ENCODE data around the gene LRRC45.

The LRRC45 gene

DNA sequence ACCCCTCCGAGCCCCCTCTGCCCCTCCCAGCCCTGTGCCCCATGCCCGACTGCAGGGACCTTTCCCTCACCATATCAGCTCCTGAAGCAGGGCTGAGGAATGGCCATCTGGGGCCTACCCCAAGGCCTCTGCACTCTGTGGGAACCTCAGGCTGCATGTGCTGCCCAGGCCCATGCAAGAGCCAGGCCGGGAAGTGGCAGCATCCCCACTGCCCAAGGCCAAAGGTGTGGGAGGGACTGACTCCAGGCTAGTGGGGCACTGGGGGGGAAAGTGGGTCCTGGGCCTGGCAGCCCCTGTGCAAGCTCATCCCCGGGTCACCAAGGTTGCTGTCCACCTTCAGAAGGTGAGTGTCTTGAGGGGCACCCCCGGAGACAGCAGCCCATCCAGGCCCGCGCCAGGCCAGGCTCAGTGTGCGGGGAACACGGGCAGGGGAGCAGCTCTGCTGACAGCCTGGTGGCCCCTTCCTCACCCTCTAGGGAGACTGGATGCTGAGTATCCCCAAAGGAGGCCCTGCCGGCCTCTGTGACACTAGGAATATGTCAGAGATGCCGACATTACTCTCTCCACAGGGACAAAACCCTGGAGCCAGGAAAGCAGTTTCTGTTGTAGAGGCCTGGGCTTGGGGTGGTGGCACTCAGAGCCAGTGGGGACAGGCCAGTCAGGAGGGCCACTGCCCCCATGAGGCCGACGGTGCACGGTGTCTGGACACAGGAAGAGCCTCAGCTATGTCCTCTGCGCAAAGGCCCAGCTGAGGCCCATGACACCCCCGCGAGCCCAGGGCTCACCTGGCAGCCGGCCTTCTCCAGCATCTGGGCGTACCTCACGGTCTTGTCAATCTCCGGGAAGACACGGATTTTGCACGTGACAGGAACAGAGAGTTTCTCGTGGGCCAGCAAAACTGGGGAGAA is 39.2 kb downstream of the LRRC45 start:
- no peak for DNase-seq (ENCODE audit: low read depth in 2 of 2)

DNA sequence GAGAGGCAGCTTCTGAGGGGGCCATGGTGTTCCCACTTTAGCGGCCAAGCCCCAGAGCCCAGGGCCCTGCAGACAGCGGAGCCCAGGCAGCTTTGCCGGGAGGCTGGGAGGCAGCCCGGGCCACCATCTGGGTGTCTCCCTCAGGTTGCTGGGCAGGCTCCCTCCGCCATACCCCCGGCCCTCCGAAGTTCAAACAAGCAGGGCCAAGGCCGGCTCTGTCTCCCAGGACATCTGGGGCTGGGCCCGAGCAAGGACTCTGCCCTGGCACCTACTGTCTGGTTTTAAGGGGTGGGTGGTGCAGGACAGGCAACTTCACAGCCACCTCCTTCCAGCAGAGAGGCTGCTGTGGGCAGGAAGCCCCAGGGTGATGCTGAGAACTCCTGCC is 39.9 kb downstream of the LRRC45 start:
- no peak for DNase-seq (ENCODE audit: low read depth in 2 of 2)

DNA sequence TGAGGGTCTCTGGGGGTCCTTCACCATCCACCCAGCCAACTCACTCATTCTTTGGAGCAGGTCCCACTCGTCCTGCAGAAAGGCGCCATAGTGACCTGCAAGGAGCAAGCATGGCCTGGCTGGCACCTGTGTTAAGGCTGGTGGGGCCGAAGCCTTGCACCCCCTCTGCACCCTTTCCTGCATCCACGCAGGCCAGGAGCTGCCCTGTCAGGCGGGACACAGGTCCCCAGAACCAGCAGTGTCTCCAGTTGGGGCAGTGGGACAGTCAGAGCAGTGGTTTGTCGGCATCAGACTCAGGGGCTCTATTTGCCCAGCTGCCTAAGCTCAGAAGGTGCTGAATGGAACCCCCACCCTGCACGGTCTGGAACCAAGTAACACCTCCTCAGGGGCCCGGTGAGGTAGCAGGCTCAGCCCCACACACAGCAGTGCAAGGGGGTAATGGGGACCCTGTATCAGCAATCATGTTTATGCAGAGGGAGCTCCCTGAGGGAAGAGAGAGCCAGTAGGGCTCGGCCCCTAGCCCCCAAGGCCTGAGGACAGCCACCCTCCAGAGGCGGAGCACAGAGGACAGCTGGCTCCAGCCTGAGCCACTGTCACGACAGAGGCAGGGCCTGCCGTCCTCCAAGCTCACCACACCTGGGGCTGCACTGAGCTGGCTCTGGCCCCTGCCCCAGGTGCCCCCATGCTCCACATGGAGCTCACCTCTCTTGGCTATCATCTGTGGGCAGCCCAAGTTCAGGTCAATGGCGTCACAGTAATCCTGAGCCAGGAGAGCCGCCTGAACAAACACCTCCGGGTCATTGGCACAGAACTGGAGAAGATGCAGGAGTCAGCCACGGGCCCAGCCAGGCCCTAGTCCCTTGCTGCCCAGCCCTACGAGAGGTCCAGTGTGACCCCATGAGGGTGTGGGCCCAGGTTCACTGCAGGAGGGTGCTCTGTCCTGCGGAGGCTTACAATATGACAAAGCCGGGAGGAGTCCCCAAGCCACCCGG is 40.6 kb downstream of the LRRC45 start:
- no peak for DNase-seq (ENCODE audit: low read depth in 2 of 2)

DNA sequence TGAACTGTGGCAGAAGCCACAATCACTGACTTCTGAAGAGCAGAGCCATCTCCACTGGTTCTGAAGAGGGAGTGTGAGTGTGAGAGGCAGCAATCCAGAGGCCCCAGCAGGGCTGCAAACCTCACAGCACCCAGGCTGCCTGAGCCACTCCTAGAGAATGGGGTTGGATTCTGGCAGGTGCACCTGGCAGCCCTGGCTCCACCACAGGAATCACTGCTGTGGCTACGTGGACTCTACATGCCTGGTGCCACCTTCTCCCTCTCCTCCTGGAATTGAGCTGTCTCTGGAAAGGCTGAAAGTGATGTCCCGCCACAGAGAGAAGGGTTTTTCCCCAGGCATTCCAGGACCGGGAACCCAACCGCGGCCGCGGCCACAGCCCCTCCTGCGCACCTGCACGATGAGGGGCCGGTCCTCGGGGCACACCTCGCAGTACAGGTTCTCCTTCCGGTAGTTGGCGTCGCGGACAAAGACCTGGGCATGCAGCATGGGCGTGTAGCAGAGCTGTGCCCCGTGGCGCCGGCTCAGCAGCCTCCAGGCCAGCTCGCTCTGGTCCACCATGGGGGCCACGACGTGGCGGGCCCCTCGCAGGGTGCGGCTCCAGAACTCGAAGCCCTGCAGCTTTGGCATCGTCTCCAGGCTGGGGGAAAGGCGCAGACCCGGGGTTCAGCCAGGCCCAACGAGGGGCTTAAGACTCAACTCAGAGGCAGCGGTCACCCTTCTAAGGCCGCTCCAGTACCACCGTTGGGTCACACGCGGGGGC is 41.5 kb downstream of the LRRC45 start:
- no peak for DNase-seq (ENCODE audit: low read depth in 2 of 2)

- peak in 1 of 2 donors; percentile 25 for DNase-seq (ENCODE audit: low read depth in 2 of 2)
Observed at GRCh38 chr17:82065193-82065637, 42.1 kb downstream of the LRRC45 start.

DNA sequence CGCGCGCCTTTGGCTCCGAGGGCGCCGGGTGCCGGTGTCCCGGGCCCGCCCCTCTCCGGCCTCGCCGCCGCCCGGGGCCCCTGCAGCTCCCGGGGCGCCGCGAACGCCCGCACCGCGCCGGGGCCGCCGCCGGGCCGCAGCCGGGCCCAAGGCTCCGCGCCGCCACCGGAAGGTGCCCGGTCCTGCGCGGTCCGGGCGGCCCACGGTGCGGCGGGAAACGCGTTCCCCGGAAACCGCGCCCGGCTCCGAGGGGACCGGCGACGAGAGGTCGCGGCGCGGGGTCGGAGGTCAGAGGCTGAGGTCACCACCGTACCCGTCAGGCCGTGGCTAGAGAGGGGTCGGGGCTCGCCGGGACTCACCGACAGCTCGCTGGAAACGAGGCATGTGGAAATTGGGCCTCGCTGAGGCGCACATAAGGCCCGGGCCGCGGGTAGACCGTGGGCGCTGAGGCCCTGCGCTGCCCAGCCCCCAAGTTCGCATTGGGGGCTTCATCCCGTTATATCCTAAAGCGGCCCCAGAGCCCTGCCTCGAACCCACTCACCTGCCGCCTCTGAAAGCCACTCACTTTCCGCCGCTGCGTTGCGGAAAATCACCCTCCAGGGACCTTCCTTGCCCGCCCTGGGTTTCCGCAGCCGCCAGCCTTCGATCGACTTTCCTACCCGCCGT is 42.7 kb downstream of the LRRC45 start, which contains the start of gene DUS1L:
DUS1L (minus strand) TSS at position 167 of the 666 bp plus-strand sequence. CDS start 745 bp downstream, outside the sequence.
- peak; percentile 19 to 63 for DNase-seq (ENCODE audit: low read depth in 2 of 2)

- DNase-seq (ENCODE audit: low read depth in 2 of 2), result no peak
Observed at GRCh38 chr17:82070611-82071010, 47.5 kb downstream of the LRRC45 start.

DNA sequence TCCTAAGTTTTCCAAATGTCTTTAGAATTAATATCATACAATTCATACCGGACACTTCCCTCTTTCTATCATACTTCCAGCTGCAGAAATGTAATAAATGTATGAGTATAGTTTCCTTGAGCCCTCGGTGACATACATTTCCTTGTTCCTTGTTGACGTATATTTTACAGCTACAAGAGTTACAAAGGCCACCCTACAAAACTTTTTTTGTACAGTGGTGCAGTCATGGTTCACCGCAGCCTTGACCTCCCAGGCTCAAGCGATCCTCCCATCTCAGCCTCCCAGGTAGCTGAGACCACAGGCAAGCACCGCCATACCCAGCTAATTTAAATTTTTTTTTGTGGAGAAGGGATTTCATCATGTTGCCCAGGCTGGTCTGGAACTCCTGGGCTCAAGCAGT is 49.7 kb downstream of the LRRC45 start:
- DNase-seq (ENCODE audit: low read depth in 2 of 2), result no peak

GRCh38 chr17:82073446-82073845 is 50.3 kb downstream of the LRRC45 start:
- DNase-seq (ENCODE audit: low read depth in 2 of 2), result no peak

DNA sequence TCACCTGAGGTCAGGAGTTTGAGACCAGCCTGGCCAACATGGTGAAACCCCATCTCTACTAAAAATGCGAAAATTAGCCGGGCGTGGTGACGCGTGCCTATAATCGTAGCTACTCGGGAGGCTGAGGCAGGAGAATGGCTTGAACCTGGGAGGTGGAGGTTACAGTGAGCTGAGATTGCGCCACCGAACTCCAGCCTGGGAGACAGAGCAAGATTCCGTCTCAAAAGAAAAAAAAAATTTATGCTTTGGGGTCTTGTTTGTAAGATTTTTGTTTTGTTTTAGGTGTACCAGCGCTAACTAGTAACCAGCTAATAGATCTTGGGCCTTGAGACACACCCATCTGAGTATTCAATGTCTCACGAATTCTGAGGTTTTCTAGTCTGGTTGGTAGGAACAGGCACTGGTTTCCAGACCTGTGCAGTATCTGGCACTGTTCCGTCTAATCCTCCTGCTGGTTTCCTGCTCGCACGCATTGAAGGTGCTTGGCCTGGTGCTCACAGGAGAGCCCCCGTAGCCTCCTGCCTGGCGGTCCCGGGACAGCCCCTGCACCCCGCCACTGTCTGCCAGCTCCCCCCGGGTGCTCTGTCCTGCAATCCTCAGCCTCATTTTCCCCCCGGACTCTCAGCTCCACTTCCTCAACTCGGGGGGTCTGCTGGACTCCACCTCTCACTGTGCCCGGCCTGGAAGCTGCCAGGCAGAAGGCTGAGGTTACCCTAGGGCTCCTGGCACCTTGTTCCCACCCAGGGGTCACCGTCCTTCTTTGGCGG is 53.1 kb downstream of the LRRC45 start:
- DNase-seq (ENCODE audit: low read depth in 2 of 2), result no peak

GRCh38 chr17:82076785-82077591 is 53.9 kb downstream of the LRRC45 start:
- DNase-seq (ENCODE audit: low read depth in 2 of 2), result no peak

DNA sequence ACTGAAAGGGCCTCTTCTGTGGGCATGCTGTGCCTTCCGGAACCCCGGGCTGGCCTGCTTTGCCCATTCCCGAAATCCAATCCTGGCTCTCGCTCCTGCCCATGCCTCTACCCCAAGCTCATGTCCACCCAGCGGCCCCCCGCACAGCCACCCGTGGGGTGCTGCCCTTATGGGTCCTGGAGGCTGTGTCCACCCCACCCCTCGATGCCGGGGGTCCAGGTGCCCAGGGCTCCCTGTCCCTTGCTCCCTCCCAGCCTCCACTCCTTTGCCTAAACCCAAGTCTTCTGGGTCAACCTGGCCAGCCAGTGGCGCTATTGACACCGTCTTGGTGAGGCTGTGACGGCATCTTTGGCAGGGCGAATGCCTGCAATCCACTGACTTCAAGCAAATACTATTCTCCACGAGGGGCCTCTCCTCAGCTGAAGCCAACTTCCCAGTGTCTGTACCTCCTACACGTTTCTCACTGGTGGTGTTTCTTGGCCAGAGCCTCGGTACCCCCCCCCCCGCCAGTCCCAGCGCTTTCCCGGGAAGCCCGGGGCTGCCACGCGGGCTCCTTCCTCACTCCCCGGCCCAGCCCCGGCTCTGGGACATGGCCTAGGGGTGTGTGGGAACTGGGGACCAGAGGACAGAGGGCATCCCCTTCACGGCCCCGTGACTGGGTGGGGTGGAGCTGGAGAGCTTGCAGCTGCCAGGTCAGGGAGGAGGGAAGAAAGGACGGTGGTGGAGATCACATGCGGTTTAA is 54.7 kb downstream of the LRRC45 start:
- DNase-seq (ENCODE audit: low read depth in 2 of 2), result no peak

DNA sequence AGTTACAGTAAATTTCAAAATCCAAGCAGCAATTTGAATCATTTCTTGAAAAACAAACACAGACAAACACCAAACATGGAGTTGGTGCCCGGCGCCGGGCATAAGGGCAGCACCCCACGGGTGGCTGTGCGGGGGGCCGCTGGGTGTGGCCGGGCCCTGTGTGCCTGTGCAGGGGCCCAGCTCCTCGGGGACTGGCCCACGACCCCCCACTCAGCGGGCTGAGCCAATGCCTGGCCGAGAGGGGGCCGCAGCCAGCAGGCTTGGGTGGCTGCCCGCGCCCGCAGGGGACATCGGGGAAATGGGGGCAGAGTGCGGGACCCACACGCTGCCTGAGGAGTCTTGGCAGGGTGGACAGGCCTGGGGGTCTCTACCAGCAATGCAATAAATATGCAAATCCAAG is 55.3 kb downstream of the LRRC45 start:
- DNase-seq (ENCODE audit: low read depth in 2 of 2), result no peak

DNA sequence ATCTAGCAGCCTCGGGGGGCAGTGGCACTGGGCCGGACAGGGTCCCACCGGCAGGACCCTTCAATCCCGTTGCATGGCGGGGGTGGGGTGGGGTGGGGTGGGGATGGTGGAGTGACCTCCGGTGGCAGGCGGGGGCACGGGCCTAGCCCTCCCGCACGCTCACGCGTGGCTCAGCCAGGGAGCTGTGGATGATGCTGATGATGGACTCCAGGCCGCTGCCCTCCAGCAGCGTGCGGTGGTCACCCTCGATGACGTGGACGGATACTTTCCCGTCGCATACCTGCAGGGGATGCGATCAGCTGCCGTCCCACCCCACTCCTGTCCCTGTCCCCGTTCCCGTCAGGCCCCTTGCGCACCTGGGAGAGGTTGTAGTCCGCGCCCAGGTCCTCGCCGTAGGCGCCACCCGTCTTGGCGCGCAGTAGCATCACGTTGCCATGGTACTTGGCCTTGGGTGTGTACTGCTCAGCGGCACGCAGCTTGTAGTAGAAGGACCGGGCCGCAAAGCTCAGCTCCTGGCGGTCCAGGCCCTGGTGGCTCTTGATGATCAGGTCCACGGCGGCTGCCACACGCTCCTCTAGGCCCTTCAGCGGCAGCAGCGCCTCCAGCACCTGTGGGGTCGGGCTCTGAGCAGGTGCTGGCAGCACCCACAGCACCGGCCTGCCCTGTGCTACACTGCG is 56.0 kb downstream of the LRRC45 start:
- no peak for DNase-seq (ENCODE audit: low read depth in 2 of 2)

DNA sequence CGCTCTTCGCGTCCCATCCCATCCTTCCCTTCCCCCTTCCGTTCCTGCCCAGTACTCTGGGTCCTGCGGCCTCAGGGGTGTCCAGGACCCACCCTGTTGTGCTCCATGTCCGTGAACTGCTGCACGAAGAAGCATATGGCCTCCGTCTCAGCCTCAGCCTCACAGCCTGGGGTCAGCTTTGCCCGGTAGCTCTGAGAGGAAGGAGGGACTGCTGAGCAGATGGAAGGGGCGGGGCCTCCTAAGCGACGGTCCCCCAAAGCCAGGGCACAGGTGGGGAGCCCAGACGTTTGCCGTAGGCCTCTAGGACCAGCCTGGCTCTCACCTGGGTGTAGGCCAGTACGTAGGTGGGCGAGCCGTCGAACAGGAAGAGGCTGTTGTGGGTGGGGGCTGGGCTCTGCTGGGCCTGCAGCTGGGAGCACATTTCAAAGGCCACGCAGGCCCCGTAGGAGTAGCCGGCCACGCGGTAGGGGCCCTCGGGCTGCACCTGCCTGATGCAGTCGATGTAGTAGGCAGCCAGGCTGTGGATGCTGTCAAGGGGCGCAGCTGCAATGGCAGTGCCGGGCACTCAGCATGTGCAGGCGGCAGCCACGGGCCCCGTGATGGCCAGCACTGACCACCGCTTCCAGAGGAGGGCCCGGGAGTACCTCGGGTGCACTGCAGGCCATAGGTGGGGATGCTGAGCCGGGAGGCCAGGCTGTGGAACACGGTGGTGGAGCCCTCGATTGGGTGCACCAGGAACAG is 57.1 kb downstream of the LRRC45 start:
- no peak for DNase-seq (ENCODE audit: low read depth in 2 of 2)

All from stimulated activated CD8-positive, alpha-beta memory T cell treated with anti-CD3 and anti-CD28 coated beads, Interleukin-7, amount 100 ng/mL, for 4 hours (primary cell).